GM12891 (cell line): ENCODE data around the gene PCDH9.

Source experiments
- DNase-seq: peaks from one replicate; pipeline ENCODE4 v3.0.0; 2011; ENCODE audit warnings: low spot score; ENCODE audit not compliant: insufficient read length
- FAIRE-seq: peaks from 2 replicates; lab custom pipeline; 2011; peaks lifted over from hg19 to GRCh38; lab: Jason Lieb, UNC
- PAX5 ChIP-seq: IDR thresholded peaks from 2 replicates; pipeline ENCODE4 v1.6.1; 2011; ENCODE audit warnings: low read length, moderate library complexity, mild to moderate bottlenecking; ENCODE audit not compliant: insufficient read depth, severe bottlenecking
- POLR2A ChIP-seq: IDR thresholded peaks from 2 replicates; pipeline ENCODE4 v1.6.1; 2011; ENCODE audit warnings: low read depth, low read length, control low read depth
- POLR2AphosphoS5 ChIP-seq: IDR thresholded peaks from 2 replicates; pipeline ENCODE4 v1.6.1; 2011; ENCODE audit warnings: low read depth, low read length, control low read depth
- POU2F2 ChIP-seq: IDR thresholded peaks from 2 replicates; pipeline ENCODE4 v1.6.1; 2011; ENCODE audit warnings: low read depth, mild to moderate bottlenecking, control low read depth, low read length, moderate library complexity
- SPI1 ChIP-seq: IDR thresholded peaks from 2 replicates; pipeline ENCODE4 v1.6.1; 2011; ENCODE audit warnings: low read depth, low read length, control low read depth
- TAF1 ChIP-seq: IDR thresholded peaks from 2 replicates; pipeline ENCODE4 v1.6.1; 2011; ENCODE audit warnings: low read depth, low read length, control low read depth

The PCDH9 gene

GRCh38 chr13:66414066-66414800, 815.9 kb downstream of the PCDH9 start:
- no peak for FAIRE-seq
- no peak for TF ChIP-seq PAX5
- TF ChIP-seq TAF1, result no peak
- no peak for TF ChIP-seq POLR2AphosphoS5
- no peak for TF ChIP-seq POLR2A
- no peak for TF ChIP-seq POU2F2
- DNase-seq, result no peak

GRCh38 chr13:66410314-66410713, 819.8 kb downstream of the PCDH9 start:
- TF ChIP-seq POU2F2 (no peak), SPI1 (no peak), POLR2A (no peak), PAX5 (no peak), POLR2AphosphoS5 (no peak), TAF1 (no peak)
- FAIRE-seq (no peak), DNase-seq (no peak)

- DNase-seq, result no peak
- no peak for FAIRE-seq
- TF ChIP-seq POU2F2 (no peak), TAF1 (no peak), SPI1 (no peak), POLR2AphosphoS5 (no peak)
Observed at GRCh38 chr13:66409542-66409941, 820.6 kb downstream of the PCDH9 start.

GRCh38 chr13:66407128-66407527, 823.0 kb downstream of the PCDH9 start:
- FAIRE-seq (no peak), DNase-seq (no peak)
- TF ChIP-seq POLR2AphosphoS5, result no peak
- TF ChIP-seq PAX5, result no peak
- no peak for TF ChIP-seq POU2F2
- TF ChIP-seq POLR2A, result no peak
- TF ChIP-seq TAF1, result no peak
- TF ChIP-seq SPI1, result no peak

GRCh38 chr13:66405908-66406802, 824.0 kb downstream of the PCDH9 start:
- DNase-seq (no peak), FAIRE-seq (no peak)
- TF ChIP-seq SPI1 (no peak), POLR2AphosphoS5 (no peak), POU2F2 (no peak), TAF1 (no peak), POLR2A (no peak), PAX5 (no peak)

- TF ChIP-seq PAX5 (no peak), TAF1 (no peak), POU2F2 (no peak), POLR2AphosphoS5 (no peak), SPI1 (no peak), POLR2A (no peak)
- DNase-seq (no peak), FAIRE-seq (no peak)
Observed at GRCh38 chr13:66402546-66402945, 827.6 kb downstream of the PCDH9 start.

- FAIRE-seq, result no peak
- DNase-seq, result no peak
- TF ChIP-seq POU2F2 (no peak), TAF1 (no peak), SPI1 (no peak), PAX5 (no peak)
Observed at GRCh38 chr13:66402066-66402465, 828.1 kb downstream of the PCDH9 start.

- no peak for TF ChIP-seq SPI1
- TF ChIP-seq POLR2AphosphoS5, result no peak
- no peak for TF ChIP-seq POU2F2
- TF ChIP-seq POLR2A, result no peak
- TF ChIP-seq PAX5, result no peak
- no peak for TF ChIP-seq TAF1
- FAIRE-seq (no peak), DNase-seq (no peak)
Observed at GRCh38 chr13:66400292-66400691, 829.8 kb downstream of the PCDH9 start.

GRCh38 chr13:66399873-66400272, 830.3 kb downstream of the PCDH9 start:
- FAIRE-seq (no peak), DNase-seq (no peak)
- TF ChIP-seq PAX5 (no peak), POU2F2 (no peak), POLR2A (no peak), POLR2AphosphoS5 (no peak), SPI1 (no peak), TAF1 (no peak)

- FAIRE-seq (no peak), DNase-seq (no peak)
- TF ChIP-seq TAF1 (no peak), POLR2AphosphoS5 (no peak), POLR2A (no peak), SPI1 (no peak), PAX5 (no peak), POU2F2 (no peak)
Observed at GRCh38 chr13:66397133-66397532, 833.0 kb downstream of the PCDH9 start.
